ENCODE results near the gene ZHX3. TPM values are rescaled to one million over a fixed set of nuclear protein-coding genes. Genes with fewer than 3 reads are reported as not detected.
"Not testable (repeated sequence)": the region's sequence is repeated elsewhere in the genome, so short reads cannot be mapped to it uniquely, and the experiment has no call there.

ZHX3 gene
- total RNA-seq, 1 donor, result 4.3 TPM

DNA sequence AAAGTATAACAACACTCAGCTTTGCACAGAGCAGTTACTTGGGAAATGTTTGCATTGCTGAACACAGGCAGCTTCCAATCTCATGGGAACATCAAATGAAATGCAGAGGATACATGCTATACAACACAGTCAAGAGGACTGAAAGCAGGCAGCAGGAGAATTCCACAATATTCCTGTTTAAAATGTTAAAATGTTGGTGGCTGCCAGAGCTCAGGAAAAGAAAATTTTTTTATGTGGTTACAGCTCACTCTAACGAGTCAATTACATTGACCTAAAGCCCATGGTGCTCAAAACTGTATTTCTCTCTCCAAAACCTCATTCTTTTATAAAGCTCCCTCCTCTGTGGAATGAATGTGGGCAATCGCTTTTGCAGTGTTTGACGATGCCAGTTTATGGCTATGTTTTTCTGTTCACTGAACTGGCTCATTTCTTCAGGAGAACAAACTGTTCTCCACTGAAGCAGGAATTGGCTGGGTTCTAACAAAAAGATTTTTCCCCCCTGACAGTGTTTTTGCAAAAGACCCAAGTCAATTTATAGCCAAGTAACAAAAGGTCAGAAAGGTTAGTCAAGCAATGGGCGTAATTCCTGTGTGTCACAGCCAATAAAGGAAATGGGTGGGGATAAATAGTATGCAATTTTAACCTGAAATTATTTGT is 69.0 kb downstream of the ZHX3 start:
- Histone ChIP-seq H3K4me1 (ENCODE audit: insufficient read depth, low read length) (peaks cover 17% of the 10 kb centered on the region), H3K27me3 (ENCODE audit: insufficient read depth, low read length) (no peaks in the 10 kb centered on the region), H3K4me3 (ENCODE audit: low read length) (no peak overlapping the region), H3K9me3 (ENCODE audit: low read depth, low read length) (no peaks in the 10 kb centered on the region)

DNA sequence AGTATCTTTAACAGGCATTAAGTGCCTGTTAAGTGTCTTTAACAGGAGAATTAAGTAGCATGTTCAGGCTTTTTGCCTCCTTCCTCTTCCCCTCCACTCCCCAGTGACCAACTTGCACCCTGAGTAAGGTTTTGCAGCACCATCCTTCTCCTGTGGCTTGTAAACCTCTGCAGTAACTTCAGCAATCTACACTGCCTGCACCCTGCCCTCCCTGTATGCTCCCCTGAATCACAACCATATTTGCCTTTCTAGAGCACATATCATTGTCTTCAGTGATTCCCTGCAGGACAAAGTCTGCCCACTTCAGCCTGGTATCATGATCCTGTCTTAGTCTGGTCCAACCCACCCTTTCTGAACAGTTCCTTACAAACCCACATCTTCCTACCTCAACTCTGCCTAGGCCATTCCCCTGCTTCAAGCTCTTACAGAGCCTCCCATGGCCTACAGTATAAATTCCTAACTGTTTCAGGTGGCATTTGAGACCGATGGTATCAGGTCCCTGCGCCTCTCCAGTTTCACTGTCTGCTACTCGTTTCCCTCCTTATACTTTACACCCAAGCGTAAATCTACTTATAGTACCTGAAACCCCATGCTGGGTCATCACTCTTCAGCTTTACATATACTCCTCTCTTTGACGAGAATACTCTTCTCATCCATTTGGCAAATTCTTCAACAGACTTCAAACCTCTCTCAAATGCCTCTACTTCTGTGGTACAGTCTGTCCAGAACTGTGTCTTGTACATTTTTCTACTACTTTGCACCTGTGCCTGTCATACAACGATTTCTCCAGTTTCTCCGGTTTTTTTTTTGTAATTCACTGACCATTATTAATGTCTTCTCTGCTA is 69.8 kb downstream of the ZHX3 start:
- H3K4me1 ChIP-seq (ENCODE audit: insufficient read depth, low read length), result peaks cover 17% of the 10 kb centered on the region
- no peaks in the 10 kb centered on the region for H3K9me3 ChIP-seq (ENCODE audit: low read depth, low read length)
- no peaks in the 10 kb centered on the region for H3K27me3 ChIP-seq (ENCODE audit: insufficient read depth, low read length)
- no peak overlapping the region for H3K4me3 ChIP-seq (ENCODE audit: low read length)

DNA sequence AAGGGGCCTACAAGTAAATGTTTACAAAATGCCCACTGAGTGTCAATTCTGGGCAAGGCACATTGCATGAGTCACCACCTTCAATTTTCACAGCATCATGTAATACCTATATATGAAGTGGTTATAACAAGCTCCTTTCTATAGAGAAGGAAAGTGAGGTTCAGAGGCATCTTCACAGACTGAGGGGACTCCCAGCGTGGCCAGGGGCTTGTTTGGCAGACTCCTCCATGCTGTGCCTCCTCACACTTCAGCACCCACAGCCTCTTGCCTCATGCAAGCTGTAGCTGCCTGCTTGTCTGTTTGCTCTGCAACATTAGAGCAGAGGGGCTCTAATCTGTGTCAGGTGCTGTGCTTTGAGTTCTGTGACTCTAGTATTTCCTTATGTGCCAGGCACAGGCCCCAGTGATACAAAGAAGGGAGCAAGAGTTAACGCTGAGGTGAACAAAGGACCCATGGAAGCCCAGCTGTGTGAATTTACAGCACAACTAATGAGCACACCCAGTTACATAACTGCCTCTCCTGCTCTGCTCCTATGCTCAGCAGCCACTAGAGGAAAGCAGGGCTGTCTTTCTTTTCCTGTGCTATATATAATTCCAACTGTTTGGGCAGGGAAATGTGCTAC is 72.3 kb downstream of the ZHX3 start:
- Histone ChIP-seq H3K4me3 (ENCODE audit: low read length) (no peak overlapping the region), H3K27me3 (ENCODE audit: insufficient read depth, low read length) (no peaks in the 10 kb centered on the region), H3K4me1 (ENCODE audit: insufficient read depth, low read length) (peaks cover 11% of the 10 kb centered on the region), H3K9me3 (ENCODE audit: low read depth, low read length) (no peaks in the 10 kb centered on the region)

DNA sequence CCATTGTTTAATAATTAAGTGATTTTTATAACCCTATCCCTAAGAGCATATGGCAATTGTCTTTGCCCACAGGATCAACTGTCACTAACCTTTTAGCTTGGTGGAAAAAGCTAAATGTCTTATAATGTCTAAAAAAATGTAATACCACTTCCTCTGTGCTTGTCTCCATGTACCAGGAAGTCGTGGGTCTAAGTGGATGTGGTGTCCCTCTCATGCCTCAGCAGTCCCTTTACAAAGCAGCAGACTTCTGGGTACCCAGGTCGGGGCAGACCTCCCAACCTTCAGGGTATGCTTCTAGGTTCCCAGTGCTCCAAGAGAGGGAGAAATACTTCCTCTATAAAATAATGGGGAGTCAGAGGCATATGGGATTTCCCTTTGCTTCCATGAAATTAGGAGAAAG is 74.7 kb downstream of the ZHX3 start:
- no peaks in the 10 kb centered on the region for H3K27me3 ChIP-seq (ENCODE audit: insufficient read depth, low read length)
- no peaks in the 10 kb centered on the region for H3K4me1 ChIP-seq (ENCODE audit: insufficient read depth, low read length)
- no peak overlapping the region for H3K4me3 ChIP-seq (ENCODE audit: low read length)
- no peaks in the 10 kb centered on the region for H3K9me3 ChIP-seq (ENCODE audit: low read depth, low read length)

DNA sequence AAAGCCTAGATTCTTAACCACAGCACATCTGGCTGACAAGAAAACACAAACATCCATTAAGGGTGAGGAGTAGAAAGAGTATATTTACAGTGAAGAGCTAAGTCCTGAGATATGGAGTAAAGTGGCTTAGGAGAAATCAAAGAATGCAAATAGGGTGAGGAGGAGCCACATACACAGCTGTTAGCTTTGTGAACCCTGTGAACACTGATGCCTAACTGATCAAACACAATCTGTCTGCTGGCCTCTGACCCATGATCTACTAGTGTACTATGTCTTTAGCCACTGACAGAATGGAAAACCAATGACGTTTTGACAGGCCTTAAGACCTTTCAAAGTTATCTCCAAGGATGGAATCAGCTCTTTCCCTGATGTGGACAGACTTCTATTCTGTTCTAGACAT is 75.2 kb downstream of the ZHX3 start:
- Histone ChIP-seq H3K27me3 (ENCODE audit: insufficient read depth, low read length) (no peaks in the 10 kb centered on the region), H3K4me1 (ENCODE audit: insufficient read depth, low read length) (no peaks in the 10 kb centered on the region), H3K9me3 (ENCODE audit: low read depth, low read length) (no peaks in the 10 kb centered on the region), H3K4me3 (ENCODE audit: low read length) (no peak overlapping the region)

DNA sequence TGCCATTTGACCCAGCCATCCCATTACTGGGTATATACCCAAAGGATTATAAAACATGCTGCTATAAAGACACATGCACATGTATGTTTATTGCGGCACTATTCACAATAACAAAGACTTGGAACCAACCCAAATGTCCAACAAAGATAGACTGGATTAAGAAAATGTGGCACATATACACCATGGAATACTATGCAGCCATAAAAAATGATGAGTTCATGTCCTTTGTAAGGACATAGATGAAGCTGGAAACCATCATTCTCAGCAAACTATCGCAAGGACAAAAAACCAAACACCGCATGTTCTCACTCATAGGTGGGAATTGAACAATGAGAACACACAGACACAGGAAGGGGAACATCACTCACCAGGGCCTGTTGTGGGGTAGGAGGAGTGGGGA is 80.3 kb downstream of the ZHX3 start:
- H3K27me3 ChIP-seq (ENCODE audit: insufficient read depth, low read length), result not testable (repeated sequence)

DNA sequence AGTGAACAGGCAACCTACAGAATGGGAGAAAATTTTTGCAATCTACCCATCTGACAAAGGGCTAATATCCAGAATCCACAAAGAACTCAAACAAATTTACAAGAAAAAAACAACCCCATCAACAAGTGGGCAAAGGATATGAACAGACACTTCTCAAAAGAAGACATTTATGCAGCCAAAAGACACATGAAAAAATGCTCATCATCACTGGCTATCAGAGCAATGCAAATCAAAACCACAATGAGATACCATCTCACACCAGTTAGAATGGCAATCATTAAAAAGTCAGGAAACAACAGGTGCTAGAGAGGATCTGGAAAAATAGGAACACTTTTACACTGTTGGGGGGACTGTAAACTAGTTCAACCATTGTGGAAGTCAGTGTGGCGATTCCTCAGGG is 80.7 kb downstream of the ZHX3 start:
- not testable (repeated sequence) for H3K27me3 ChIP-seq (ENCODE audit: insufficient read depth, low read length); H3K4me3 ChIP-seq (ENCODE audit: low read length); H3K9me3 ChIP-seq (ENCODE audit: low read depth, low read length)
- H3K4me1 ChIP-seq (ENCODE audit: insufficient read depth, low read length), result peaks cover 11% of the 10 kb centered on the region

More for the DNA sequence above, 80.3 kb downstream of the ZHX3 start:
- H3K4me3 ChIP-seq (ENCODE audit: low read length); H3K9me3 ChIP-seq (ENCODE audit: low read depth, low read length); H3K4me1 ChIP-seq (ENCODE audit: insufficient read depth, low read length): not testable (repeated sequence)

DNA sequence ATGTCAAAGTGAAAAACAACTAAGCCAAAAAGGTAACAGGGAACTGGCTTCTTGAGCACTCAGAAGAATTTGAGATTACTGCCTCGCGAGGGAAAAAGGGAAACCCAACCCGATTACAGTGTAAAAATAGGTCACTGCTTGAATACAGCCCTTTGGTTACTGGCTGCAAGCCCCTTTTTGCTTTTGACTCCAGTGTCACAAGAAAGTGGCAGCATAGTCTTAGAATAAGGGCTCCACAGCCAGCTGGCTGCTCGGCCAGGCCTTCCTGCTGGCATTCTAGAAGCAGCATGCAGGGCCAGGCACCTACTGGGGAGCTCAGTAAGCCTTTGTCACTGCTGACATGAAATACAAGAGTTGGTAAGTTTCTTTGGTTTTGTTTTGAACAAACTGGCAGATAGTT is 83.0 kb downstream of the ZHX3 start:
- H3K4me1 ChIP-seq (ENCODE audit: insufficient read depth, low read length), result peaks cover 11% of the 10 kb centered on the region
- H3K4me3 ChIP-seq (ENCODE audit: low read length), result no peak overlapping the region
- H3K9me3 ChIP-seq (ENCODE audit: low read depth, low read length), result no peaks in the 10 kb centered on the region
- H3K27me3 ChIP-seq (ENCODE audit: insufficient read depth, low read length), result no peaks in the 10 kb centered on the region

DNA sequence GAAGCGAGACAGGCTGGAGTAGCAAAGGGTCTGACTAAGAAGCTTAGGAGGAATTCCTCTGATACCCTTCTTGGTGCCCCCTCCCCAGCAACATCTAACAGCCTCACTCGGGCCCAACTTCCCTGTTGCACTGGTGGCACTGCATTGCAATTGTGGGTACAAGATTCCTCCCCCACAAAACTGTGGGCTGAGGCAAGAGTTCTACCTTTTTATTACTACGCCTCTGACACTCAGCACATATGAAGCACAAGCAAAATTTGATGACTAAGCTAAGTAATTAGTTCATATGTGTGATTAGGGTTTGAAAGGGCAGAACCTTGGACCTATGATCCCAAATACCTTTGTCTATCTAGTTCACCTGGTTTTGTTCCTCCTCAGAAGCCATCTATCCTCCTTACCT is 83.5 kb downstream of the ZHX3 start:
- H3K27me3 ChIP-seq (ENCODE audit: insufficient read depth, low read length), result no peaks in the 10 kb centered on the region
- H3K4me3 ChIP-seq (ENCODE audit: low read length), result no peak overlapping the region

DNA sequence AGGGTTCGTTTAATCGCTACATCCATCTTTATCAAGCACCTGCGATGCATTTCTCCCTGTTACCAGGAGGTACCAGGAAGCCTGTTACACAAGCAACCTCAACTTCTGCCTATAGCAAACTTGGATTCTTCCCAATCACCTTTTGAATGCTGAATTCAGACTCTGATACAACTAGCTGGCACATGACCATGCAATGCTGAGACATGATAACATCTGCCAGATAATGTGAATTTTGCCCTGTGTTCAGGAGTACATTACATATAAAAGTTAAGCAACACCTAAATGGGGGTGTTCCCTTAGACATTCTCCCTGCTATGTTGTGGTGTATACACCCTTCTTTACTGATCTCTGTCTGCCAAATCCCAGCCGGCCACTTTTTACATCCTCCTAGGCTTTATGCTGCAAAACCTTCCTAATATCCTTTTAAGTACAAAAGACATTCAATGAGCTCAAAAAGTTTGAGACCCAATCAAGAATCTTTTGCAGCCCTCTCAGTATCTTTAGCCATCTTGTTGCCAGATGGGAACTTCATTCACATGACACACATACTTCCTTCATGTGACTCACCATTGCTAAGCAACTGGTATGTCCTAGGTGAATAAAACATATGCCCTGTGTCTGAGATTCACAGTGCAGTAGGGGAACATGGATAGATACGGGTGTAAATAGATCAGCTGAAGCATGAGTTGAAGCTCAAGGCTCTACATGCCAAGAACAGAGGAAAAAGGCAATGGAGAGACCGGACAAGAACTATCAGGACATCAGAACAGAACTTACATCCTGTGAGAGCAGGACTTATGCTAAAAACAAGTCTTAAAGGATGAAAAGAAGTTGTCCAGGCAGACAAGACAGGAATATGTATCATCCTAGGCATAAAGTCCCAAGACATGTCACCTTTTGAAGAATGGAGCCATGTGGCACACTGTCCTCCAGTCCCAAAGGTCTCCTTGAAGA is 84.3 kb downstream of the ZHX3 start:
- Histone ChIP-seq H3K9me3 (ENCODE audit: low read depth, low read length) (no peaks in the 10 kb centered on the region), H3K4me3 (ENCODE audit: low read length) (no peak overlapping the region), H3K27me3 (ENCODE audit: insufficient read depth, low read length) (no peaks in the 10 kb centered on the region), H3K4me1 (ENCODE audit: insufficient read depth, low read length) (peaks cover 11% of the 10 kb centered on the region)

More for the DNA sequence above, 83.5 kb downstream of the ZHX3 start:
- Histone ChIP-seq H3K9me3 (ENCODE audit: low read depth, low read length) (no peaks in the 10 kb centered on the region), H3K4me1 (ENCODE audit: insufficient read depth, low read length) (peaks cover 11% of the 10 kb centered on the region)

DNA sequence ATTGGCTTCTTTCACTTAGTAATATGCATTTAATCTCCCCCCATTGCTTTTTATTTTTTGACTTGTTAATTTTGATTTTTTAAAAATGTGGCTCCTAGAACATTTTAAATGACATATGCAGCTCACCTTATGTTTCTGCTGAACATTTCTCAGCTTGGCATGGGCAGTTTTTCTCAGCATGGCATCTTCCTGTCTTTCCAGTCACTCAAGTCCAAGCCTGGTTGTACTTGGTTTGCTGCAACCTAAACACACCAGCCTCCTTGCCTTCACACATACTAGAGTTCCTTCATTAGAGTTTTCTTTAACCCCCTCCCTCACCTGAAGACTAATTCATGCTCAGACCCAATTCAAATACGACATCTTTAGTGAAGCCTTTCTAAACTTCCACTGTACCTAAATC is 86.4 kb downstream of the ZHX3 start:
- H3K4me3 ChIP-seq (ENCODE audit: low read length), result no peak overlapping the region

DNA sequence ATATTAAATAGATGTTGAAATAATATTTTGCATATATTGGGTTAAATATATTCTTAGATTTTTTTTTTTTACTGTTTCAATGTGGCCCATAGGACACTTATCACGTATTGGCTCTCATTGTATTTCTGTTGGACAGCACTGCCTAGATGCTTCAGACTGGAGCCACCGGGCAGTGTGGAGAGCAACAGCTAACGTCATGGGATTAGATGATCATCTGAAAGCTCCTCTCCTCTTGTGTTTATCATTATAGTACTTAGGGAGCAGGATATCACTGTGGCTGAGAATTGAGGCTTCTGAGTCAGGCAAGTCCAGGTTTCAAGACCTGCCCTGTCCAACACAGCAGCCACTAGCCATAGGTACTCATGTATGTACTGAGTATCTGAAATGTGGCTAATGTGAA is 87.4 kb downstream of the ZHX3 start:
- Histone ChIP-seq H3K4me1 (ENCODE audit: insufficient read depth, low read length) (peaks cover 11% of the 10 kb centered on the region), H3K9me3 (ENCODE audit: low read depth, low read length) (no peaks in the 10 kb centered on the region), H3K4me3 (ENCODE audit: low read length) (no peak overlapping the region), H3K27me3 (ENCODE audit: insufficient read depth, low read length) (no peaks in the 10 kb centered on the region)

More for the DNA sequence above, 86.4 kb downstream of the ZHX3 start:
- Histone ChIP-seq H3K27me3 (ENCODE audit: insufficient read depth, low read length) (no peaks in the 10 kb centered on the region), H3K4me1 (ENCODE audit: insufficient read depth, low read length) (peaks cover 11% of the 10 kb centered on the region), H3K9me3 (ENCODE audit: low read depth, low read length) (no peaks in the 10 kb centered on the region)

DNA sequence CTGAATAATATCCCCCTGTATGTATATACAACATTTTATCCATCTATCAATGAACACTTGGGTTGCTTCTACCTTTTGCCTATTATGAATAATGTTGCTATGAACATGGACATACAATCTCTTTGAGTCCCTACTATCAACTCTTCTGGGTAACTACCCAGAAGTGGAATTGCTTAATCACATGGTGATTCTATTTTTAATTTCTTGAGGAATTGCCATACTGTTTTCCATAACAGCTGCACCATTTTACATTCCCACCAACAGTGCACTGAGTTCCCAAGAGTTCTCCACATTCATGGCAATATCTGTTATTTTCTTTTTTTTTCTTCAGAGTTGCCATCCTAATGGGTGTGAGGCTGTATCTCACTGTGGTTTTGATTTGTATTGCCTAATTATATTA is 88.3 kb downstream of the ZHX3 start:
- Histone ChIP-seq H3K4me3 (ENCODE audit: low read length) (no peak overlapping the region), H3K9me3 (ENCODE audit: low read depth, low read length) (no peaks in the 10 kb centered on the region), H3K4me1 (ENCODE audit: insufficient read depth, low read length) (peaks cover 11% of the 10 kb centered on the region), H3K27me3 (ENCODE audit: insufficient read depth, low read length) (no peaks in the 10 kb centered on the region)

DNA sequence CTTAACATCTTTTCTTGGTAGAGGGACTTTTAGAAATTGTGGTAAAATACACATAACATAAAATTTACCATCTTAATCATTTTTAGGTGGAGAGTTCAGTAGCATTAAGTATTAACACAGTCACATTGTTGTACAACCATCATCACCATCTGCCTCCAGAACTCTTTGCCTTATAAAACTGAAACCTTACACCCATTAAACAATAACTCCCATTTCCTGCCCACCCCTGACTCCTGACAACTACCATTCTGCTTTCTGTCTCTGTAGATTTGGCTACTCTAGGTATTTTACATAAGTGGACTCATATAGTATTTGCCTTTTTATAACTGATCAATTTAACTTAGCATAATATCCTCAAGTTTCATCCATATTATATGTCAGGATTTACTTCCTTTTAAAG is 88.7 kb downstream of the ZHX3 start:
- no peak overlapping the region for H3K4me3 ChIP-seq (ENCODE audit: low read length)
- H3K27me3 ChIP-seq (ENCODE audit: insufficient read depth, low read length), result no peaks in the 10 kb centered on the region
- peaks cover 11% of the 10 kb centered on the region for H3K4me1 ChIP-seq (ENCODE audit: insufficient read depth, low read length)
- no peaks in the 10 kb centered on the region for H3K9me3 ChIP-seq (ENCODE audit: low read depth, low read length)

DNA sequence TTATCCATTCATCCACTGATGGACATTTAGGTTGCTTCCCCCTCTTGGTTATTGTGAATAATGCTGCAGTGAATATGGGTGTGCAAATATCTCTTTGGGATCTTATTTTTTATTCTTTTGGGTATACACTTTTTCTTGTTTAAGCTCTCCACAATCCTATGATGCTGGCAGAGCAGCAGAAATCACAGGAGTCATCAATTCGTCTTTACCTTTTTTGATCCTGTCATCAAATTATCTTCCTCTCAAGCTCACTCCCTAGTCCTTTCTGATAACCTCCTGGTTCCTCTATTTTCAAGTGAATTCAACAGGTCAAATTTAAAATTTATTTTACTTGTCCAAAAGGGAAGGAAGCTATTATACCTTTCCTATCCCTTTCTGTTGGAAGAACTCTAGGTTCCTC is 91.1 kb downstream of the ZHX3 start:
- no peaks in the 10 kb centered on the region for H3K4me1 ChIP-seq (ENCODE audit: insufficient read depth, low read length)
- no peaks in the 10 kb centered on the region for H3K27me3 ChIP-seq (ENCODE audit: insufficient read depth, low read length)
- H3K9me3 ChIP-seq (ENCODE audit: low read depth, low read length), result no peaks in the 10 kb centered on the region
- no peak overlapping the region for H3K4me3 ChIP-seq (ENCODE audit: low read length)
